Measurements from ENCODE around the gene ENOX1. TPM values are rescaled to one million over a fixed set of nuclear protein-coding genes. Genes with fewer than 3 reads are reported as not detected.

ENOX1 gene
- polyA plus RNA-seq, 1 donor (not counting 4 experiments of a cell fraction or from before 2014, with no cell fraction given) = 1.1 TPM

DNA sequence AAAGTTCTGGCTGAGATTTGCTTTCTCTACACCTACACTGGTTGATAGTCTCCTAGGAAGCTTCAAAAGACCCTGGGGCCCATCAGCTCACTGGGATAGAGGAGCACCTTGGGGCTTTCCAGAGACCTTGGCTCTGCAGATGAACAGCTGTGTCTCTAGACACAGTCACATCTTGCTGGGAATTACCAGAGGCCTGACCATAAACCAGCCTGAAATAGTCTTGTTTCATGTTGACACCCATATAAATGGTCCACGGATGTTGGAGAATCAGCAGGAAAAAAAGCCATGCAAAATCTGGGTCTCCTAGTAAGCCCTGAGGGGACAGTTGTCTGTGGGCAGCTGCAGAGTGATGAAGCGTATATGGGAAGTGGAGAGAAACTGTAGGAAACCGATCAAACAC lies 555.8 kb downstream of the ENOX1 start:
- no peak for FAIRE-seq

DNA sequence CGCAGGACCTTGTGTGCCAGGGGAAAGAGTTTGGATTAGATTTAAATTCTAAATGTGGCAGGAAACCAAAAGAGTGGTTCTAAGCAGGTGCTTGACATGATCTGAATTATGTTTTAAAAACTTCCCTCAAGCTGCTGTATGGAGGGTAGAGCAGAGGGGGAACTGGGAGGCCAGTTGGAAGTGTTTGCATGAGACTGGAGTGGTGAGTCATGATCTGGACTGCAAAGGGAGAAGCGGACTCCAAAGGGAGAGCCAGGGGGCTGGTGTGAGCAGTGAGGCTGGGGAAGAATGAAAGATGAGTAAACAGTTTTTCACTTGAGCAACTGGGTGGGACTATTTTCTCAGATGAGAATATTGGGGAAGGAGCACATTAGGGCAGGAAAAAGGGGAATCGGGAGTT lies 557.3 kb downstream of the ENOX1 start:
- Histone ChIP-seq H3K9me3 (ENCODE audit: control insufficient read depth, low read depth, low read length) (no peaks in the 10 kb centered on the region), H4K20me1 (ENCODE audit: control insufficient read depth, extremely low read depth, insufficient read depth, low read length) (no peaks in the 10 kb centered on the region), H3K4me3 (ENCODE audit: control insufficient read depth in 2 of 3, extremely low read depth in 1 of 3, insufficient read depth in 2 of 3, low read depth in 1 of 3, low read length in 3 of 3) (no peak overlapping the region), H3K27me3 (ENCODE audit: control insufficient read depth, extremely low read depth, insufficient read depth, low read length) (no peaks in the 10 kb centered on the region), H3K9me1 (ENCODE audit: control insufficient read depth, extremely low read depth, insufficient read depth, low read length) (no peaks in the 10 kb centered on the region), H3K4me1 (ENCODE audit: control insufficient read depth, extremely low read depth, insufficient read depth, low read length) (no peaks in the 10 kb centered on the region), H3K27ac (ENCODE audit: control insufficient read depth, insufficient read depth, low read length) (no peak overlapping the region), H3K4me2 (ENCODE audit: control insufficient read depth, extremely low read depth, insufficient read depth, low read depth, low read length) (no peak overlapping the region), H2AFZ (ENCODE audit: control insufficient read depth, low read length) (no peak overlapping the region), H3K9ac (ENCODE audit: control insufficient read depth, extremely low read depth, insufficient read depth, low read length) (no peak overlapping the region), H3K79me2 (ENCODE audit: control insufficient read depth, insufficient read depth, low read length) (no peaks in the 10 kb centered on the region), H3K36me3 (ENCODE audit: control insufficient read depth in 2 of 2, extremely low read depth in 1 of 2, insufficient read depth in 2 of 2, low read length in 2 of 2) (no peaks in the 10 kb centered on the region)
- no peak for FAIRE-seq
- dilution Hi-C loops (cut with MboI; ENCODE audit: extremely low pct_ligation_motif_present, low sequenced_read_pairs) = no loop called here
- TF ChIP-seq, protein P1, sequence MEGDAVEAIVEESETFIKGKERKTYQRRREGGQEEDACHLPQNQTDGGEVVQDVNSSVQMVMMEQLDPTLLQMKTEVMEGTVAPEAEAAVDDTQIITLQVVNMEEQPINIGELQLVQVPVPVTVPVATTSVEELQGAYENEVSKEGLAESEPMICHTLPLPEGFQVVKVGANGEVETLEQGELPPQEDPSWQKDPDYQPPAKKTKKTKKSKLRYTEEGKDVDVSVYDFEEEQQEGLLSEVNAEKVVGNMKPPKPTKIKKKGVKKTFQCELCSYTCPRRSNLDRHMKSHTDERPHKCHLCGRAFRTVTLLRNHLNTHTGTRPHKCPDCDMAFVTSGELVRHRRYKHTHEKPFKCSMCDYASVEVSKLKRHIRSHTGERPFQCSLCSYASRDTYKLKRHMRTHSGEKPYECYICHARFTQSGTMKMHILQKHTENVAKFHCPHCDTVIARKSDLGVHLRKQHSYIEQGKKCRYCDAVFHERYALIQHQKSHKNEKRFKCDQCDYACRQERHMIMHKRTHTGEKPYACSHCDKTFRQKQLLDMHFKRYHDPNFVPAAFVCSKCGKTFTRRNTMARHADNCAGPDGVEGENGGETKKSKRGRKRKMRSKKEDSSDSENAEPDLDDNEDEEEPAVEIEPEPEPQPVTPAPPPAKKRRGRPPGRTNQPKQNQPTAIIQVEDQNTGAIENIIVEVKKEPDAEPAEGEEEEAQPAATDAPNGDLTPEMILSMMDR (optimal IDR thresholded peaks at IDR 0.05 in 1 of 3, IDR thresholded peaks at IDR 0.05 in 1 of 3, conservative IDR thresholded peaks at IDR 0.05 in 1 of 3; ENCODE audit: extremely low read depth in 1 of 3, insufficient read depth in 2 of 3, low read length in 3 of 3) = no peak
- no peak for DNase-seq (ENCODE audit: low read depth, low spot score)

More for the DNA sequence above, 555.8 kb downstream of the ENOX1 start:
- Histone ChIP-seq H3K36me3 (ENCODE audit: control insufficient read depth in 2 of 2, extremely low read depth in 1 of 2, insufficient read depth in 2 of 2, low read length in 2 of 2) (no peaks in the 10 kb centered on the region), H3K9me3 (ENCODE audit: control insufficient read depth, low read depth, low read length) (no peaks in the 10 kb centered on the region), H2AFZ (ENCODE audit: control insufficient read depth, low read length) (no peak overlapping the region), H3K27ac (ENCODE audit: control insufficient read depth, insufficient read depth, low read length) (no peak overlapping the region), H3K4me3 (ENCODE audit: control insufficient read depth in 2 of 3, extremely low read depth in 1 of 3, insufficient read depth in 2 of 3, low read depth in 1 of 3, low read length in 3 of 3) (no peak overlapping the region), H3K4me1 (ENCODE audit: control insufficient read depth, extremely low read depth, insufficient read depth, low read length) (no peaks in the 10 kb centered on the region), H3K4me2 (ENCODE audit: control insufficient read depth, extremely low read depth, insufficient read depth, low read depth, low read length) (no peak overlapping the region), H3K79me2 (ENCODE audit: control insufficient read depth, insufficient read depth, low read length) (no peaks in the 10 kb centered on the region), H4K20me1 (ENCODE audit: control insufficient read depth, extremely low read depth, insufficient read depth, low read length) (no peaks in the 10 kb centered on the region), H3K9ac (ENCODE audit: control insufficient read depth, extremely low read depth, insufficient read depth, low read length) (no peak overlapping the region), H3K27me3 (ENCODE audit: control insufficient read depth, extremely low read depth, insufficient read depth, low read length) (no peaks in the 10 kb centered on the region), H3K9me1 (ENCODE audit: control insufficient read depth, extremely low read depth, insufficient read depth, low read length) (no peaks in the 10 kb centered on the region)
- DNase-seq (ENCODE audit: low read depth, low spot score) = no peak
- dilution Hi-C loops (cut with MboI; ENCODE audit: extremely low pct_ligation_motif_present, low sequenced_read_pairs) = no loop called here
- TF ChIP-seq, protein P1 (optimal IDR thresholded peaks at IDR 0.05 in 1 of 3, IDR thresholded peaks at IDR 0.05 in 1 of 3, conservative IDR thresholded peaks at IDR 0.05 in 1 of 3; ENCODE audit: extremely low read depth in 1 of 3, insufficient read depth in 2 of 3, low read length in 3 of 3) = no peak
- no peak for TF ChIP-seq EZH2 (IDR thresholded peaks at IDR 0.05; ENCODE audit: low read length)

Data from keratinocyte (primary cell).